Measurements from ENCODE around the gene MPZL2.
A peak's percentile ranks its signal among the peaks of the same experiment; 100 is the strongest.

MPZL2 gene

DNA sequence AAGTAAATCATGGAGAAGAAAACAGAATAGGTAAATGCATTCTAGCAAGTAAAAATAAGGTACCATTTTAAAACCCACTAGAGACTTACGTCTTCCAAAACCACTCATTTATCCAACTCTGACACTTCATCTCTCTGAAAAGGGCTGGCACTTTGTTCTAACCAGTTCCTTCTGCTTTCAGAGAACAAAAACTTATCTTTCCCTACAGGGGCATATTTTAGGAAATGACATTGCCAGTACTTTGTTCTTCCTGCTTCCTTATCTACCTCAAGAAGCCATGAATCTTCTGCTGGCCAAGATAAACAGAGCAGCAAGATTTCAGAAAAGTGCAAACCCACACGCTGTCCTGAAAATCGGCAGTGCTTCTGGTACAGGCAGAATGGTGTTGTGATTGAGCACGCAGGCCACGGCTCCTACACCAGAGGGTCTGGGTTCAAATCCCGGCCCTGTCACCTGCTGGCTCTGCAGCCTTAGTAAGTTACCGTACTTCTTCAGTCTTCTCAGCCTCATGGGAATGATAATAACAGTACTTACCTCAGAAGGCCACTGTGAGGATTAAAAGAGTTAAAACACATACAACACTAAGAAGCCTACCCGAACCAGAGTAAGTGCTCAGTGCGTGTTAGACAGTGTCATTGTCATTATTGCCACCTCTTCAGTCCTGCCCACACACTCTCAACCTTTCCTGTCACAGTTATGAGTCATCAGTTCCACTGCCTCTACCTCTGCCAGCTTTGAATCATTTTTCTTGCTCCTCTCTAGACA, 22.9 kb downstream of the MPZL2 start:
- peak; percentile 97 for DNase-seq

DNA sequence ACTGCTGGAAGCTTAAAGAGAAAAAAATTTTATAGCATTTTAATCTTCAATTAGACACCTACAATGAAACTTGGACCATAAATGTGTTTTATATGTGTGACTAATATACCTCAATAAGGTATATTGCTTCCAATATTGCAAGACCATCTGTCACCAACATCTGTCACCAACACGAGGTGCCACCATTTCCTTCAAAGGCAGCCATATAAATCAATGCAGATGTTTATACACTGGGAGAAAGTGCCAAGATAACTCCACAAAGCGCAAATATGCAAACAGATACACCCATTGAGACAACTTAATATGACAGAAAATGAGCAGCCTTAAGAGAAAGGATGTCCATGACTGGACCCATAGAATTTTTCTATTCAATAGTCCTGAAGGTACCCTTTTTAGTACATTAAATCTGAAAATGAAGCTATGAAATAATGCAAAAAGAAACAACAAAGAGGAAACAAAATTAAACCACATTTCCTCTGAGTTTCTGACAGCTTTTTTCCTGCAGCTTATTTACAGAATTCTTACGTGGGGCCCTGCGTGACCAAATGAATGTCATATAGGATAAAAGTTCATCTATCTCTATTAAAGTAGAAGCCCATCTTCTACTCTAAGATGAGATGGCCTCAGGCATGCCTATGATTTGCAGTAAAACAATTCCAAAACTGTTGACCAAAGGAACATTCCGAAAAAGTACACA, 24.4 kb downstream of the MPZL2 start:
- no peak for DNase-seq

DNA sequence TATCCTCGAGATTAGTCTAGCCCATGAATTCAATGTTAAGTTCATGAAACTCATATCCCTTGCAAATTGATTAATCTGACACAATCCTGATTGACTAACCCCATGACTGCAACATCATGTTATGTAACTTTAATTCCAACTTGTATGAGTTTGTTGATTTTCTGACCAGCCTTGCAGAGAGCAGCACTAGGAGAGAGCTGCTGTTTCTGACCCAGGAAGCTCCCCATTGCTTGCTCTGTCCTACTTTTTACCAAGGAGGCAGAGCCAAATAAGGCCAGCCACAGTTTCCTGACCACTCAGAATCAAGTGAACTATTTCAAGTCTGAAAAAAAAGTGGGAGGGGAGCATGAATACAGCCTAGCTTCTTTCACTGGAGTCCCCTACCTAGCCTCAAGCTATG, 25.2 kb downstream of the MPZL2 start:
- DNase-seq, result peak; percentile 62

DNA sequence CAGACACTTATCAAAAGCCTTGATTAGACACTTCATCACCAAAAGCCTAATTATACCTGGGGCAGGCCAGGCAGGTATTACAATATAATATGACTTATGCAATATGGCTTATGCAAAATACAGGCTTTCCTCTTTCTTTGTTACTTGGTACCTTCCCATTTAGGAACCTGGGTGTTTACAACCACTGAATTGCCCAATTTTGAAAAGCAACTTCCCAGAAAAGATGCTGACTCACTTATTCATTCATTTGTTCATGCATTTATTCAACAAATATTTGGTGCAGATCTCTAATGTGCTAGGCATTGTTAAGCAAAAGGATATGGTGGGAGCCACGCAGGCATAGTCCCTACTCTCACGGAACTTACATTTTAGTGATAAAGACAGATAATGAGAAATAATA, 25.7 kb downstream of the MPZL2 start:
- peak; percentile 51 for DNase-seq

DNA sequence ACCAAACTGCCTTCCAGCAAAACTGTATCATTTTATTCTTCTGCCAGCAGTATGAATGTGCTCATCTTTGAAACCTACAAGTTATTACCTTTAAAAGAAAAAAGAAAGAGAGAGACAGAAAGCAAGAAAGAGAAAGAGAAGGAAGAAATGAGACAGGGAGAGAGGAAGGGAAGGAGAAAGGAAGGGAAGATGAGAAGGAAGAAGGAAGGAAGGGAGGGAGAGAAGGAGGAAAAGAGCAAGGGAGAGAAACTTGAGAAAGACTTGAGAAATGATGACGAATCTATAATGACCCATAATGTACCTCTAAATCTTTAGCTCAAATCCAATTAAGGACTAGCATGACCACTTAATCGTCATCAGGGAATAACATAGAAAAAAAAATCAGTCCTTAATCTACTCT, 27.9 kb downstream of the MPZL2 start:
- no peak for DNase-seq

DNA sequence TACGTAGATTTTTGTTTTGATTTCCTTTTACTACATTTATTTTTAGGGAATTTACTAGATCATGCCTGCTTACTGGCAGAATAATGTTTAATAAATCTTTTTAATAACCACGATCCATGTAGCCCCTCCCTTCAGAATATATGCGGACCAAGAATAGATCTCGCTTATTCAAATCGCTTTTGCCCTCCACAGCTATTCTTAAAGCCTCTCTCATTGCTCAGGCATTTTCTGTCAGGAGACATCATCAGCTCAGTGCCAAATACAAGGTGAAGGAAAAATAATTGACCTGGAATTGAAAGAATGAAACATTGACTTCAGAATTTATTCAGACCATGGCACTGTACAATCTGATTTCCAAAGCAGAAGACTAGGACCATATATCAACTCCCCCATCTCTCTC, 29.3 kb downstream of the MPZL2 start:
- no peak for DNase-seq

DNA sequence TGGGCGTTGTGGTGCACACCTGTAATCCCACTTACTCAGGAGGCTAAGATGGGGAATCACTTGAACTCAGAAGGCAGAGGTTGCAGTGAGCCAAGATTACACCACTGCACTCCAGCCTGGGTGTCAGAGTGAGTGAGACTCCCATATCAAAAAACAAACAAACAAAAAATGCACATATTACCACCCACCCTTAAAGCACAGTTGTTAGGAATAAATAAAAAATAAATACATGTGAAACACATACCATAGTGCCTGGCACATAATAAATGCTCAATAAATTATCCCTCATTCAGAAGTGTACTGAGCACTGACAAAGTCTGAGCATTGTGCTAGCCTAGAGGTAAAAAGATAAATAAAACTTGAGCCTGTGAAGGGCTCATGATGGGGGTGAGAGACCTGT, 30.2 kb downstream of the MPZL2 start:
- no peak for DNase-seq

DNA sequence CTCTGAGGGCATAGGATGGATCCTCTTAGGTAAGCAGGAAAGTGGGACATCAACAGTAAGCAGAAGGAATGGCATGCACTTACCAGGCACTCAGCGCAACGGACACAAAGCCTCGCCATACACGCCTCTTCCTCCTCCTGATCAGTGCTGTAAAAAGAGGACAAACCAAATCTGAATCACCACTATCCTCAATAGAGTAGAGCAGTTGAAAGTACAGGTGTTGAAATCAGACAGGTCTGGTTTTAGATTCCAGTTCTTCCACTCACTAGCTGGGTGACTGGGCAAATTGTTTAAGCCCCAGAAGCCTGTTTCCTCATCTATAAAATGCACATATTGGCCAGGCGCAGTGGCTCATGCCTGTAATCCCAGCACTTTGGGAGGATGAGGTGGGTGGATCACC, 30.7 kb downstream of the MPZL2 start:
- no peak for DNase-seq

DNA sequence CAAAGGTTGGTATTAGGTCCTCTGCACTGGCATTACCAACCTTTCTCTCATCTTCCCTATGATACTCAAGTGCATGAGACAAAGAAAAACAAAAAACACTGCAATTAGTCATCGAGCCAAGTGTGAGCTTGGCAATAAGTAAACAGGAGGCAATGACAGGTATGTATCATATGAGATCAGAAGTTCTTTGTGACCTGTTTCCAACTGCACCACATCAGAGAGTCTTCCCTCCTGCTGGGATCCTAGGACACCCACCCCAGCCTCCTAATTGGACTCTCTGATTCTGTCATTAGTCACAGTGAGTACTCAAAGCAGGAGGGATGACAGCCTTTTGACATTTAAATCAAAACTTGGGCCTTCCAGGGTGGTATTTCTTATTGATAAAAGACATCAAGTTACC, 31.4 kb downstream of the MPZL2 start:
- no peak for DNase-seq

DNA sequence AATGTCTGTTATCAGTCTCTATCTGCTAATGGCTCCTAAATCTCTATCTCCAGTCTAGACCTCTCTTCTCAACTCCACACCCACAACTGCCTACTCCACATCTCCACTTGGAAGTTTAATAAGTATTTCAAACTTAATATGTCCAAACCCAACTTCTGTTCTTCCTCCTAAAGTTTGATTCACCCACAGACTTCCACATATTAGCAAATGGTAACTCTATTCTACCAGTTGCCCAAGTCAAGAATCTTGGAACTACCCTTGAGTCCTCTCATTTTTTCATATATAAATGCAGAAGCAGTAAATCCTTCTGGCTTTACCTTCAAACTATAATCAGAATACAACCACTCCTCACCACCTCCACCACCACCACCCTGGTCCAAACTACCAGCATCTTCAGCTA, 32.6 kb downstream of the MPZL2 start:
- no peak for DNase-seq

DNA sequence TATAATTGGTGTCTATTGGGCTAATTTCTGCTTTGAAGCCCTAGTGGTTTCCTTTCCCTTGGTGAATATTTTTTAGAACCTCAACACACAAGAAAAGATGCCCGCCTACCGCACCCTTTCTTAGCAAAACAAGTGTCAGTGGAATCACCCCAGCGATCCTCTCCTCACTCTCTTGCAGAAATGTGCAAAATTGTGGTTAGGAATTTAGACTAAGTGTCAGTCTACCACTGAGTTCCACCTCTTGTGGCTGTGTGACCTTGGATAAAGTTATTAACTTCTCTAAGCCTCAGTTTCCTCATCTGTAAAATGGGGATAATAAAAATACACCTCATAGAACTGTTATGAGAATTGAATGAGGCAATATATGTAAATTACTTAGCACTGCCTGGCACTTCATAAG, 34.0 kb downstream of the MPZL2 start:
- no peak for DNase-seq

DNA sequence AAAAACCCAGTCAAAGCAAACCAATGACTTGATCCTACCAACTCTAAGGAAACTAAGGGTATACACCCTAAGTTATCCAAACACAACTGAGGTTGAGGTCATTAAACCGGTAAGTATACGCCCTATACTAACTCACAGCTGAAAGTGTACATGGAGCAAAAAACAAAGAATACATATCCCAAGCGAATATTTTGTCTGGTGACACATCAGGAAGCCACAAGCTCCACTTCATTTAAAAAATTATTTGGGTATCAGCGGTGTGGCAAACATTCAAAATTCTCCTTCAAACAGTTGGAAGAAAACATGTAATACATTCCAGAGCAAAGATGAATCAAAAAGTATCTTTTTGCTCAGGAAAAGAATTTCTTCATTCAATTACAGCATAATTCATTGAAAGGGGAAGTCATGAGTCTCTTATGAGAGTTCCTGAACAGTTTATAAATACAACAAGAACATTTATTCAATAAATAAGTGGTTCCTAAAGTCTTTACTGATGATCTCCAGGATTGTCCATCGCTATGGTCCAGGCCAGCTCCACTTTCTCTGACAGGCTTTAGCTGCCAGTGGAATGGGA, 34.7 kb downstream of the MPZL2 start:
- no peak for DNase-seq

DNA sequence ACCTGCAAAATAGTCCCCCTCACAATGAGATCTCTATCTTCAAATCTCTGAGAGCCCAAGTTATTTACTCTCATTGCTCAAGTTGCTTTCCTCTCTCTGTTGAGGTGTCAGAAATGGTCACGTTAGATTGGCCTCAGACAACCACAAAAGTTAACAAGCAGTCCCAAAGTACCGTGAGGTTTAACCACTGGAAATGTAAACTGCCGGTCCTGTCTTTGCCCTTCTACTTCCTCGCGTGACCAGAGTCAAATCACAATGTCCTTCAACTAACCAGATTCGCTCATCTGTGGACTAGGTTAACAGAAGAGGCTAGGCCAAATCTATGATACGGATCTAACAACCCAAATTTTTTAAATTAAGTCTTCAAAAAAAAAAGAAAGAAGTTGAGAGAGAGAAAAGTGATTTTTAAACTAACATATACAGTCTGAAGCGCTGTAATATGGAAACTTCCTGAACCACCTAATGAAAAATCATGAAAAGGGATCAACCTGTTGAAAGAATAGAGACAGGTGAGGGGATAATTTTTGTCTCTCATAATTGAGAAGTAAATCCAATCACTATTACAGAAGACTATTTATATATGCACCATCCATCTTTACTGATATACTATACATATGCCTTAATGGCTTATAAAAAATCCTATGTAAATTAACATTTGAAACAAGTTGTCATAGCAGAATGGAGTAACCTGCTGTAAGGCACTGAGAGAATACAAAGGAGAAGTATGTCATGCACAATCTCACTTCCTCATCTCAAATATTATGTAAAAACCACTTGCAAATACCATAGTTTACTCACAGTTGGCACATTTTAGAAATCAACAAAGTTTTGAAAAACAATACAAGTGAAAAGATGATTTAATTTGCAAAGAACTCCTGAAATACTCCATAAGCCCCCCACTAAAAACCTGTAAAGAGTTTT, 36.0 kb downstream of the MPZL2 start:
- DNase-seq, result peak; percentile 74

DNA sequence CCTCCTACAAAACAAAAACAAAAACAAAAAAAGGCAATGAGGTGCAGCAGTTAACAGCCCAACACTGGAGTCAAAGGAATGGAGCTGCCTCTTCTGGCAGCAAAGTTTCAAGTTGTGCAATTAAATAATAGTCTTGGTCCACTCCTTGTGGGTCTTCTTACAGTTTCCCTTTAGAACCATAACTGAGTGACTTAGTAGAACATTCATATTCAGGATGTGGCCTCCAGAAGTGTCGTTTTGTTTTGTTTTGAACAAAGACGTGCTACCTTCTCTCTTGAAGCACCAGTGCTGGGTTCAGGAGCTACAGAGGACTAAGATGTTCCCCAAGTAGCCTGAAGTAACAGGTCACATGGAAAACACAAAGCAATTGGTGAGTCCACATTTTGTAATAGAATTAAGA, 37.3 kb downstream of the MPZL2 start:
- no peak for DNase-seq

DNA sequence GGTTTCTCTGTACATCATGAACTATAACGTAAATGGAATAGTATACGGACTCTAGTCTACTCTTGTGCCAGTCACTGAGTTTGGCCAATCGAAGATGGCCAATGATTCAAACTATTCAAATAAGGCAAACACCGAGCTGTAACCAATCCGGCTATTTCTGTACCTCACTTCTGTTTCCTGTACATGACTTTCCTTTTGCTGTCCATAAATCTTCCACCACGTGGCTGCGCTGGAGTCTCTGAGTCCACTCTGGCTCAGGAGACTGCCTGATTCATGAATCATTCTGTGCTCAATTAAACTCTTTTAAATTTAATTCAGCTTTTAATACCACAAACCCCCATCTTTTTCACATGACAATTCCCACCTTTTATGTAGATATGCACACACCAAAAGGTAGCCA, 37.8 kb downstream of the MPZL2 start:
- DNase-seq, result peak; percentile 69

DNA sequence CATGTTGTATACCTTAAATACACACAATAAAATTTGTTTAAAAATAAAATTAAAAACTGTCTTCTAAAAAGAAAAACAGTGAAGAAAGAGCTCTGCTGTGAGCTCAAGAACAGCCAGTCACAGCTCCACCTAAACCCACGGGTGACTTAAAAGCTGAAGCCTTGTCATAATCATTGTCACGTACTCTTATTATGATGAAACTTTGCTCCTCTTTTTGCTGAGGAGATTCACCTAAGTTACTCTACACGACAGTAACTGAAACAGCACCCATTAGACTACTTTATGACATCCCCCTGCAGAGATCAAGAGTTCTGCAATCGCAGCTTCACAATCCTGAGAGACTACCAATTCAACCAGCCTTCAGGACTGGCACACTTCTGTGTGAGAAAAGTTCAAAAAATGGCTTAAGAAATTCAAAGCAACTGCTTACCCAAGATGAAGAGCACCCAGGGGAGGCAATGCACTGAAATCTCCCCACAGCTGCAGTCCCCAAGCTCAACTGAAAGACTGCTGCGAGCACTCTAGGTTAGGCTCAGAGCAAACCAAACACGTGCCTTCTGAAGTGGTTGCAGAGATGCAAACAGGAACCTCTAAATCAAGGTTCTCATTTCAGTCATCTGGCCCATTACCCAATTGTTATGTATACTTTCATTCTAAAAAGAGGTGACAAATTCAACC, 39.4 kb downstream of the MPZL2 start, which contains the start of gene JAML:
Gene JAML, minus strand, starts transcription at position 501 of the 678 bp plus-strand sequence. CDS start 10,145 bp downstream, outside the sequence.
- DNase-seq, result peak; percentile 61

DNA sequence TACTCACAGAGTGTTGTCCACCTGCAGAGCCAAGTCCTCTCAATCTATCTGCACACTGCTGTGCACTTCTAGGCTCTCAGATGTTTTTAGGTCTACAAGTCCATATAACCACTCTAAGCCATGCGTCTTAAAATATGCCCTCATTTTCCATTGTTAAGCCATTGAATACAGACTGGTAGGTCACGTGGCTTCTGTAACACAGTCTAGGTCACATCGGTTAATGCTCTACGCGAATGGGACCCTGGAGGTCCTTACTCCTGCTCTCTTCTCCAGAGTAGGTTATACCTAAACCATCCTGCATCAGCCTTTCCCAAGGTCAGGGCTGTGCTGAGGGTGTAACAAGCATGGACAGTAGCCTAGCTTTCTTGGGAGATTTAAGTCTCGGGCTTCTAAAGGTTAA, 40.1 kb downstream of the MPZL2 start:
- no peak for DNase-seq

DNA sequence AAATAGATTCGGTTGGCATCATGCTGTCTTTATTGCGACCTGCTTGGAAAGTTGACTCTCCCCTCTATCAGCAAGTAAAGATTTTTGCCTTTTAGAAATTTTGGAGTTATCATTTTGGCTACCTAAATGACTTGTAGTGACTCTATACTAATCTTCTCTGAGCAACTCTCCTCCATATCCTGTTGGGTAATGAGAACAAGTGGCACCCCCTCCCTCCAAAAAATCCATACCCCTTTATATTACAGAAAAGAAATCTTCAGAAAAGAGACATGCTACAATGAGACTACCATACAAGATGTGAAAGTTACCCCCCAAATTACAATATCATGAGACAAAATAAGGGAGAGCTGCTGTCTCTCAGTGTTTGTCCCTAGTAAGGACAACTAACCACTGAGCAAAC, 40.5 kb downstream of the MPZL2 start:
- no peak for DNase-seq

DNA sequence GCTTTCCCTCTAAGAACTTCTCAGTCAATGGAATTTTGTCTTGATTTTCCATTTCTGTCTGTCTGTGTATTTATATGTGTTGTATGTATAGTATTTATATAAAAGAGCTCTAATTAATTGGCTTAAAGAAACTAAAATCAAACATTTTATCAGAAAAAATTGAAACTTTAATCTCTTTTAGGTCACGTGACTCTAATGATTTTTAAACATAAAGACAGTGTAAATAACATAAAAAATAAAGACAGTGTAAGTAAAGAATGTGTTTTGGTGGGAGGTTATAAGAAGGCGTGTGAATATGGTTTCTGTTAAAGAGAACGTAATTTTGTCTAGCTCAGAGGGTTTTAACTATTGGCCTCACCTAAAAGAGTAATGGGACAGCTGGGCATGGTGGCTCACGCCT, 41.7 kb downstream of the MPZL2 start:
- DNase-seq, result no peak

DNA sequence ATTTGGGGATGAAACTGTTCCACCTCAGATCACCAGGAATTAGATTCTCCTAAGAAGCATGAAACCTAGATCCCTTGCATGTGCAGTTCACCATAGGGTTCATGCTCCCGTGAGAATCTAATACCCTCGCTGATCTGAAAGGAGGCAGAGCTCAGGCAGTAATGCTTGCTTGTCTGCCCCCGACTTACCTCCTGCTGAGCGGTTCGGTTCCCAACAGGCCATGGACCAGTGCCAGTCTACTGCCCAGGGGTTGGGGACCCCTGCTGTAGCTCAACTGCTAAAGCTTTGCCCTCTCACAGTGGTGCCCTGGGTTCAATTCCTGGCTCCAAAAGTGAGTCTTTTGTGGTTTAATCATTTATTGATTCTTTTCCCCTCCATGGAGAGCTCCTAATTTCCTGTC, 42.7 kb downstream of the MPZL2 start:
- DNase-seq, result no peak

DNA sequence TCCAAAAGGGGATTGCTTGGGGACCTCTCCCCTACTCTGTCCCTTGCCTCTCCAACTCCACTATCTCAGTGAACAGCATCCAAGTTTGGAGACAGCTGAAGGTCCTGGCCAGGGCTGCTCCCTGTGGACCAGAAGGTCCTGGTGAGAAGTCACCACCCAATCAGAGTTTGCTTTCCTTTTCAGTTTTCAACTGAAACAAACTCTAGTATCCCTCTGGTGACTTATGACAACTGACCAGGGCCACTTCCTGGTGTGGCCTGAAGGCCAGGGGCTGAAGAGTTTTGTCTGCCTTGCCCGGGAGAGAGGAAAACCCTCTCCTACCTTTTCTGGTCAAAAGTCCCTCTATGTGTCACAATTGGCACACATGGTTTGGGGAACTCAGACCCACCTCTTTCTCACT, 44.4 kb downstream of the MPZL2 start:
- no peak for DNase-seq

DNA sequence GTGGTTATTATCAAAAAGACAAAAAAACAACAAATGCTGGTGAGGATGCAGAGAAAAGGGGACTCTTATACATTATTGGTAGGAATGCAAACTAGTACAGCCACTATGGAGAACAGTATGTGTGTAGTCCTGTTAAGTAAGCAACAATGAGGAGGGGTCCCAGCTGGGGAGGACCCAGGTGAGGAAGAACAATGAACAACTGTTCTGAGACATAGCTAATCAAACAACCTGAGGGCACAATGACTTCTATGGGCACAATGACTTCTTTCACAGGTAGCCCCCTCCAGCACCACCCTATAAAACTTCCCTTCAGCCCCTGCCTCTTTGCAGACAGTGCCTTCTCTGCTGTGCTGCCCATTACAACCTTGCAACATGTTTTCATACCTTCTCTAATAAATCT, 44.9 kb downstream of the MPZL2 start:
- DNase-seq, result no peak

DNA sequence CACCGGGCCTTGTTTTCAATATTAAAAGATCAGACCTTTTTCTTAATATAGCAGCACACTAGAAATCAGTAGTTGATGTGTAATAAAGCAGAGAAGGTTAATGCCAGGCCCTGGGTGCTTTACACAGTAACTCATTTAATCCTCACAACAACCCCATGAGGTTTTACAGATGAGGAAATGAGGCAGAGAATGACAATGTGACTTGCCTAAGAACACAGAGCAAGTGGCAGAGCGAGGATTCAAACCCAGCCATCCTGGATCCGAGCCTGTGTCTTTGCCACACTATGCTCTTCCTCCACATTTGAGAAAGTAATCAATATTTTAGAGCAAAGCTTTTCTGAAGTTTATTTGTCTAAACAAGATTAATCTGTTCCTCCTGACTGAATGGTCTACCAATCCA, 46.5 kb downstream of the MPZL2 start:
- no peak for DNase-seq
